GM12873 (cell line): ENCODE measurements around the gene AMDHD2.

Experiments used
- CTCF ChIP-seq: IDR thresholded peaks from 2 replicates; pipeline ENCODE4 v1.5.1; 2012; ENCODE audit warnings: low read depth, mild to moderate bottlenecking, moderate library complexity, low read length, control low read depth; ENCODE audit not compliant: insufficient read depth; ENCODE audit errors: missing control alignments

AMDHD2 gene

GRCh38 chr16:2473446-2473926 is 46.7 kb upstream of the AMDHD2 start:
- TF ChIP-seq CTCF = no peak

- TF ChIP-seq CTCF = peak; percentile 56
These were observed 45.9 kb upstream of the AMDHD2 start for GRCh38 chr16:2473999-2474876.

GRCh38 chr16:2474877-2475412 is 45.2 kb upstream of the AMDHD2 start, which contains the start of gene TBC1D24:
TSS of gene TBC1D24 (plus strand) at chr16:2475127. CDS start at chr16:2496149, 21,022 bp downstream.
- no peak for TF ChIP-seq CTCF

- no peak for TF ChIP-seq CTCF
These were observed 44.5 kb upstream of the AMDHD2 start for GRCh38 chr16:2475413-2476344.

- TF ChIP-seq CTCF = no peak
These were observed 43.8 kb upstream of the AMDHD2 start for GRCh38 chr16:2476345-2476720.

GRCh38 chr16:2476741-2477140 is 43.4 kb upstream of the AMDHD2 start:
- TF ChIP-seq CTCF = no peak
